ENCODE data around the gene TENT5C.

The TENT5C gene

GRCh38 chr1:117670976-117671780, 65.3 kb downstream of the TENT5C start:
- ChIA-PET CTCF (interaction anchor here (0.7 kb wide), 1 partner anchor 104 kb away, joined by 3 read pairs; no protein-coding TSS in a partner anchor), POLR2A (no interaction called here)
- TF ChIP-seq FOXM1 (IDR thresholded peaks at IDR 0.05; ENCODE audit: borderline replicate concordance): no peak
- DNase-seq (ENCODE audit: extremely low spot score): no peak

DNA sequence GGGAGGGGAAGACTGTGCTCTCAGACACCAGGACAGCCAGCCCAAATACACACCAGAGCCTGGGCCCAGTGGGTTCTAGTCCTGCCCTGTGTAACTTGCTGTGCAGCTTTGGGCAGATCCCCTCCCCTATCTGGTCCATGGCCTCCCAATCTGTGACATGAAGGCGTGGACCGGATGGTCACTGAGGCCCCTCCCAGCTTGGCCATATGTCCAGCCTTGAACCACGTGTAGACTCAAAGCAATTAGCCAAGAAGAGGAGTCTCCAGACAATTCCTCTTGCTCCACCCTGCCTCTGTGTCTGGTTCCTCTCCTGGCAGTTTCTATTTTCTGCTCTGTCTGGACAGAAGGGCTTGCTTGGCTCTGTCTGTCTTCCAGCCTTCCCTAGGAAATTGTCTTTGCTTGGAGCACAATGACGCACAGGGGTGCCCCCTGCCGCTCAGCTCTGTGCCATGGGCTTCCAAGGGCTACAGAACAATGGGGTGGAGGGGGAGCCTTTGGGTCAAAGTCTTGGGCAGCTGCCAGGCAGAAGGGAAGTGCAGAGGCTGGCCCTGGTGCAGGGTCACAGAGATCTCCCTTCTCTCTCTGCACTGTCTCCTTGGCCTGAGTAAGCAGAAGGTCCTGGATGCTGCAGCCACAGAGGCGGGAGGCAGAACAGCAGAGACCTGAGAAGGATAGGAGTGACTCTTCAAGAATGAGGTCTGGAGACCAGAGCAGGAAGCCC, 66.1 kb downstream of the TENT5C start:
- no peak for DNase-seq (ENCODE audit: extremely low spot score)

GRCh38 chr1:117672756-117673155, 66.9 kb downstream of the TENT5C start:
- no peak for DNase-seq (ENCODE audit: extremely low spot score)
- TF ChIP-seq FOXK2 (IDR thresholded peaks at IDR 0.05) (no peak), TARDBP (IDR thresholded peaks at IDR 0.05) (no peak), FOXM1 (IDR thresholded peaks at IDR 0.05; ENCODE audit: borderline replicate concordance) (no peak), BHLHE40 (IDR thresholded peaks at IDR 0.05; ENCODE audit: borderline replicate concordance) (no peak), L3MBTL2 (conservative IDR thresholded peaks at IDR 0.05) (no peak), CTBP1 (IDR thresholded peaks at IDR 0.05; ENCODE audit: borderline replicate concordance) (no peak), ELF4 (IDR thresholded peaks at IDR 0.05) (no peak), HDGF (IDR thresholded peaks at IDR 0.05; ENCODE audit: borderline replicate concordance) (no peak), SP1 (IDR thresholded peaks at IDR 0.05) (no peak), SUZ12 (IDR thresholded peaks at IDR 0.05) (no peak)
- TF ChIP-seq, protein P1, sequence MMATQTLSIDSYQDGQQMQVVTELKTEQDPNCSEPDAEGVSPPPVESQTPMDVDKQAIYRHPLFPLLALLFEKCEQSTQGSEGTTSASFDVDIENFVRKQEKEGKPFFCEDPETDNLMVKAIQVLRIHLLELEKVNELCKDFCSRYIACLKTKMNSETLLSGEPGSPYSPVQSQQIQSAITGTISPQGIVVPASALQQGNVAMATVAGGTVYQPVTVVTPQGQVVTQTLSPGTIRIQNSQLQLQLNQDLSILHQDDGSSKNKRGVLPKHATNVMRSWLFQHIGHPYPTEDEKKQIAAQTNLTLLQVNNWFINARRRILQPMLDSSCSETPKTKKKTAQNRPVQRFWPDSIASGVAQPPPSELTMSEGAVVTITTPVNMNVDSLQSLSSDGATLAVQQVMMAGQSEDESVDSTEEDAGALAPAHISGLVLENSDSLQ (IDR thresholded peaks at IDR 0.05): no peak
- CTCF ChIA-PET: no interaction called here
- POLR2A ChIA-PET: no interaction called here

More for the DNA sequence above, 66.1 kb downstream of the TENT5C start:
- no peak for TF ChIP-seq ZNF384 (IDR thresholded peaks at IDR 0.05)
- TF ChIP-seq FOXK2 (IDR thresholded peaks at IDR 0.05): no peak
- TF ChIP-seq, protein P1 (IDR thresholded peaks at IDR 0.05): no peak
- TF ChIP-seq BHLHE40 (IDR thresholded peaks at IDR 0.05; ENCODE audit: borderline replicate concordance): no peak
- no peak for TF ChIP-seq ARNT (IDR thresholded peaks at IDR 0.05)
- no peak for TF ChIP-seq SP1 (IDR thresholded peaks at IDR 0.05)
- POLR2A ChIA-PET: no interaction called here
- CTCF ChIA-PET: no interaction called here

DNA sequence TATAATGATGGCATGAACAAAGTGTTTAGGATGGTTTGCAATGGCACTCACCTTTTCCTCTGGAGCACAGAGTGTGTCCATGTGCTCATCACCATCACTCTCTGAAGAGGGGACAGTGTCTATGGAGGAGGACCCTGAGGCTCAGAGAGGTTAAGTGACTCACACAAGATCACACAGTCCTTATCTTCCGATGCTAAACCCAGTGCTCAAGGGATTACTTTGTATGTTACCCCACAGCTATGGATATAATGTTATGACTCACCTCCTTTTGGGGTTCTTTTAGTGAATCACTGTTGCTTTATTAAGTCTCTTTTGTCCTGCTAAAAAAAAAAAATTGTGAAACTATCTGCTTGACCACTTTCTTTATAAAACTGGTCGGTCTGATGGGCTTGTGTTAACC, 67.6 kb downstream of the TENT5C start:
- no peak for DNase-seq (ENCODE audit: extremely low spot score)
- ChIA-PET POLR2A (interaction anchor here (0.9 to 1.5 kb wide), 2 partner anchors 23 to 67 kb away, joined by 3 read pairs; no protein-coding TSS in a partner anchor), CTCF (interaction anchor here (1.5 kb wide), 1 partner anchor 138 kb away, joined by 7 read pairs; no protein-coding TSS in a partner anchor)
- TF ChIP-seq HDGF (IDR thresholded peaks at IDR 0.05; ENCODE audit: borderline replicate concordance) (no peak), FOXK2 (IDR thresholded peaks at IDR 0.05) (no peak)

DNA sequence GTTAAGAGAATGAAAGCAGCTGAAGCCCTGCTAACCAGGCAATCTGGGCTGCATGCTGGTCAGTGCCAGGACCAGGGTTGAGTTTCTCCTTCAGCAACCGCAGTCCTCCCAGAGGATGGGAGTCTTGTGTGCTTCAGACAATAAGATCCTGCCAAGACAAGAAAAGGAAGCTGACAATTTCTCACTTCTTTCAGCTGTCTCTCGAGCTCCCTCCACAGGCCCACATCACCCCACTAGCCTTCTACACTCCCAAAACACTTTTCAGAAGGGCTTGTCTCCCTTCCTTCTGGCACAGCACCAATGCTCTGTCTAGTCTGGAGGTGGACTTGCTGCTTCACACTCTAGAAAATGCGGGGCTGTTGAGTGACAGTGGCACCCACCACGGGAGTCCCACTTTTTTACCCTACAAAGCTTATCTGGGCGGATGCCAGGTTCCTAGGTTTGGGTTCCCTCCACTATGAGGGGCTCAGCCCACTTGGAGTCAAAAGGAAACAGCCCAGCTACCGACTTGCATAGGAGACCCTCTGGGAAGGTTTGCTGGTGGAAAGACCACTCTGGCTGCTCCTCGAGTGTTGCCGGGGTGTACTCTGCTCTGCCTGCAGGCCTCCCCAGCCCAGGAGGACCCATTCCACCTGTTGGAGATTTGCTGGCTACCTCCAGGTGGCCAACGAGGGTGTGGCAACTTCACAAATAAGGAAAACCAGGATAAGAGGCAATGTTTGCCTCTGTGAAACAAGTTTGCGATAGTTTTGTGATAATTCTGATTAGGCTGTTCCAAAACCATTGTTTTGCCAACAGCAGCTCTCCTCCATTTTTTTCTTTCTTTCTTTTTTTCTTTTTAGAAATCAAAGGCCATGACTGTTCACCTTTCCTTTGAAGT, 68.9 kb downstream of the TENT5C start:
- peak; percentile 27 for DNase-seq (ENCODE audit: extremely low spot score)
- ChIA-PET POLR2A (interaction anchor here (1.5 kb wide), 1 partner anchor 68 kb away, joined by 3 read pairs; no protein-coding TSS in a partner anchor), CTCF (interaction anchor here (0.5 to 1.5 kb wide), 8 partner anchors 27 to 821 kb away, joined by 3 to 7 read pairs (median 3); no protein-coding TSS in a partner anchor)
- no peak for TF ChIP-seq FOXK2 (IDR thresholded peaks at IDR 0.05)
- TF ChIP-seq NFRKB (IDR thresholded peaks at IDR 0.05): no peak
- no peak for TF ChIP-seq L3MBTL2 (conservative IDR thresholded peaks at IDR 0.05)
- no peak for TF ChIP-seq BHLHE40 (IDR thresholded peaks at IDR 0.05; ENCODE audit: borderline replicate concordance)
- no peak for TF ChIP-seq ZNF384 (IDR thresholded peaks at IDR 0.05)

GRCh38 chr1:117675907-117676430, 70.1 kb downstream of the TENT5C start:
- TF ChIP-seq HDGF (IDR thresholded peaks at IDR 0.05; ENCODE audit: borderline replicate concordance) (no peak), LEF1 (IDR thresholded peaks at IDR 0.05; ENCODE audit: borderline replicate concordance) (no peak), NFRKB (IDR thresholded peaks at IDR 0.05) (no peak), ELF4 (IDR thresholded peaks at IDR 0.05) (no peak), TARDBP (IDR thresholded peaks at IDR 0.05) (no peak), SP1 (IDR thresholded peaks at IDR 0.05) (no peak), CTBP1 (IDR thresholded peaks at IDR 0.05; ENCODE audit: borderline replicate concordance) (no peak), BHLHE40 (IDR thresholded peaks at IDR 0.05; ENCODE audit: borderline replicate concordance) (no peak)
- TF ChIP-seq, protein P1 (IDR thresholded peaks at IDR 0.05): no peak
- CTCF ChIA-PET: interaction anchor here (1.3 kb wide), 1 partner anchor 82 kb away, joined by 3 read pairs; no protein-coding TSS in a partner anchor
- POLR2A ChIA-PET: no interaction called here
- DNase-seq (ENCODE audit: extremely low spot score): no peak

Data from HEK293T (cell line).